ENCODE measurements around the gene ERMN.
"Not testable (repeated sequence)": the region's sequence is repeated elsewhere in the genome, so short reads cannot be mapped to it uniquely, and the experiment has no call there.

ERMN gene
- total RNA-seq = 4.5 to 10.5 (median 7.0) reads per million in 4 experiments

- no peak for DNase-seq
These were observed at the start of gene ERMN for GRCh38 chr2:157325786-157326185. TSS of gene ERMN (minus strand) at chr2:157325824. CDS start at chr2:157325642, 182 bp downstream.

GRCh38 chr2:157375384-157375783, 49.8 kb upstream of the ERMN start:
- no peak for DNase-seq

- not testable (repeated sequence) for DNase-seq
These were observed 42.9 kb upstream of the ERMN start for GRCh38 chr2:157368508-157368907.

GRCh38 chr2:157367704-157368103, 42.1 kb upstream of the ERMN start:
- no peak for DNase-seq

GRCh38 chr2:157364257-157364974, 38.8 kb upstream of the ERMN start:
- DNase-seq = no peak

GRCh38 chr2:157363612-157364101, 38.0 kb upstream of the ERMN start:
- DNase-seq = no peak

- no peak for DNase-seq
These were observed 37.0 kb upstream of the ERMN start for GRCh38 chr2:157362627-157363026.

GRCh38 chr2:157361526-157361925, 35.9 kb upstream of the ERMN start:
- no peak for DNase-seq

GRCh38 chr2:157359628-157360027, 34.0 kb upstream of the ERMN start:
- no peak for DNase-seq

GRCh38 chr2:157355618-157356017, 30.0 kb upstream of the ERMN start:
- no peak for DNase-seq

GRCh38 chr2:157349949-157350515, 24.4 kb upstream of the ERMN start:
- no peak for DNase-seq

- no peak for DNase-seq
These were observed 22.8 kb upstream of the ERMN start for GRCh38 chr2:157348291-157348921.

GRCh38 chr2:157345647-157346389, 20.2 kb upstream of the ERMN start:
- no peak for DNase-seq

- not testable (repeated sequence) for DNase-seq
These were observed 15.8 kb upstream of the ERMN start for GRCh38 chr2:157341381-157341780.

GRCh38 chr2:157339965-157340655, 14.5 kb upstream of the ERMN start:
- DNase-seq = no peak

- no peak for DNase-seq
These were observed 12.4 kb upstream of the ERMN start for GRCh38 chr2:157337978-157338377.

- peak; percentile 17 for DNase-seq
These were observed 10.8 kb upstream of the ERMN start for GRCh38 chr2:157336137-157337010.

- DNase-seq = no peak
These were observed 9.2 kb upstream of the ERMN start for GRCh38 chr2:157334797-157335196.

- DNase-seq = no peak
These were observed 8.7 kb upstream of the ERMN start for GRCh38 chr2:157334335-157334734.

GRCh38 chr2:157333304-157334047, 7.9 kb upstream of the ERMN start:
- DNase-seq = no peak

GRCh38 chr2:157329524-157329923, 3.9 kb upstream of the ERMN start:
- no peak for DNase-seq

Data from effector CD8-positive, alpha-beta T cell (primary cell).